Progenitor cell of endocrine pancreas (in vitro differentiated cells): ENCODE data around the gene ATXN7L1. TPM values are rescaled to one million over a fixed set of nuclear protein-coding genes. Genes with fewer than 3 reads are reported as not detected.

Source experiments
- DNase-seq: peaks from one replicate; pipeline ENCODE4 v3.0.0; 2021; ENCODE audit warnings: low spot score; ENCODE audit not compliant: unreplicated experiment
- H3K27ac Mint-ChIP-seq: 2 replicates; pipeline ENCODE4 v1.8.0; 2021; ENCODE audit warnings: mild to moderate bottlenecking, moderate library complexity, mixed read lengths
- H3K27me3 Mint-ChIP-seq: 2 replicates; pipeline ENCODE4 v1.8.0; 2021; ENCODE audit warnings: mixed read lengths
- H3K36me3 Mint-ChIP-seq: 2 replicates; pipeline ENCODE4 v1.8.0; 2022; ENCODE audit warnings: mixed read lengths; ENCODE audit not compliant: insufficient read depth
- H3K4me1 Mint-ChIP-seq: 2 replicates; pipeline ENCODE4 v1.8.0; 2021; ENCODE audit warnings: low read depth, mixed read lengths
- H3K4me3 Mint-ChIP-seq: 2 replicates; pipeline ENCODE4 v1.8.0; 2021; ENCODE audit warnings: low read depth, mild to moderate bottlenecking, moderate library complexity, mixed read lengths
- H3K9me3 Mint-ChIP-seq: 2 replicates; pipeline ENCODE4 v1.8.0; 2021; ENCODE audit warnings: low read depth, mixed read lengths
- CTCF ChIP-seq: fragments of 200-600 bp; sonication (generic); IDR thresholded peaks from one replicate; pipeline ENCODE4 v1.5.0; 2021; ENCODE audit warnings: antibody characterized with exemption, mild to moderate bottlenecking; ENCODE audit not compliant: unreplicated experiment
- total RNA-seq: library from RNA; stranded (reverse); gene quantifications from 2 replicates; pipeline ENCODE4 v1.2.1, GENCODE V29; 2021

ATXN7L1 gene
- total RNA-seq, 1 donor from 2014 or later, result 18.3 TPM

- DNase-seq, result no peak
- no peak overlapping the region for H3K4me3 Mint-ChIP-seq
- H3K36me3 Mint-ChIP-seq, result peaks cover 25% of the 10 kb centered on the region
- peaks cover 21% of the 10 kb centered on the region for H3K9me3 Mint-ChIP-seq
- H3K27me3 Mint-ChIP-seq, result no peaks in the 10 kb centered on the region
- TF ChIP-seq CTCF, result no peak
- no peak overlapping the region for H3K27ac Mint-ChIP-seq
- H3K4me1 Mint-ChIP-seq, result no peaks in the 10 kb centered on the region
Observed at GRCh38 chr7:105707967-105708762, 168.2 kb downstream of the ATXN7L1 start.

GRCh38 chr7:105707381-105707780, 169.0 kb downstream of the ATXN7L1 start:
- TF ChIP-seq CTCF, result no peak
- no peak overlapping the region for H3K4me3 Mint-ChIP-seq
- H3K36me3 Mint-ChIP-seq, result peaks cover 19% of the 10 kb centered on the region
- H3K4me1 Mint-ChIP-seq, result no peaks in the 10 kb centered on the region
- no peak for DNase-seq
- H3K9me3 Mint-ChIP-seq, result peaks cover 14% of the 10 kb centered on the region
- H3K27ac Mint-ChIP-seq, result no peak overlapping the region
- H3K27me3 Mint-ChIP-seq, result no peaks in the 10 kb centered on the region

GRCh38 chr7:105705427-105705826, 171.0 kb downstream of the ATXN7L1 start:
- H3K9me3 Mint-ChIP-seq, result peaks cover 4% of the 10 kb centered on the region
- TF ChIP-seq CTCF, result no peak
- DNase-seq, result no peak
- H3K4me1 Mint-ChIP-seq, result no peaks in the 10 kb centered on the region
- H3K27ac Mint-ChIP-seq, result peak overlapping the region; percentile 47
- H3K4me3 Mint-ChIP-seq, result no peak overlapping the region
- H3K27me3 Mint-ChIP-seq, result no peaks in the 10 kb centered on the region
- peaks cover 7% of the 10 kb centered on the region for H3K36me3 Mint-ChIP-seq

GRCh38 chr7:105703207-105703930, 173.0 kb downstream of the ATXN7L1 start:
- Mint-ChIP-seq H3K9me3 (no peaks in the 10 kb centered on the region), H3K4me3 (no peak overlapping the region), H3K4me1 (no peaks in the 10 kb centered on the region), H3K27me3 (no peaks in the 10 kb centered on the region), H3K36me3 (peaks cover 4% of the 10 kb centered on the region), H3K27ac (no peak overlapping the region)
- DNase-seq, result no peak
- no peak for TF ChIP-seq CTCF

- Mint-ChIP-seq H3K27me3 (no peaks in the 10 kb centered on the region), H3K27ac (no peak overlapping the region), H3K36me3 (peaks cover 12% of the 10 kb centered on the region)
Observed at GRCh38 chr7:105699568-105700236, 176.7 kb downstream of the ATXN7L1 start.

More at GRCh38 chr7:105699568-105700236, 176.7 kb downstream of the ATXN7L1 start:
- Mint-ChIP-seq H3K4me1 (no peaks in the 10 kb centered on the region), H3K4me3 (no peak overlapping the region), H3K9me3 (peaks cover 13% of the 10 kb centered on the region)
- TF ChIP-seq CTCF, result no peak
- no peak for DNase-seq
